B cell (primary cell): ENCODE data around the gene NCAPG2. TPM values are rescaled to one million over a fixed set of nuclear protein-coding genes. Genes with fewer than 3 reads are reported as not detected.

Source experiments
- ATAC-seq: fragments of 200-7000 bp; cut with Tn5 transposase; one replicate; pipeline ENCODE4 v1.10.0; 2021; ENCODE audit warnings: low read depth, mild to moderate bottlenecking, moderate number of reproducible peaks, moderate library complexity
- CTCF ChIA-PET: fragments of 350-600 bp; sonication (Branson Sonifier 250); formaldehyde crosslinking; loops from one replicate; lab custom pipeline; 2021; ENCODE audit warnings: antibody characterized with exemption, inconsistent platforms; lab: Charles Lee
- POLR2A ChIA-PET: fragments of 350-600 bp; sonication (Branson Sonifier 250); formaldehyde crosslinking; loops from one replicate; lab custom pipeline; 2021; ENCODE audit warnings: antibody characterized with exemption; lab: Charles Lee
- DNase-seq: peaks from one replicate; pipeline ENCODE4 v3.0.0; 2013
- H2AFZ ChIP-seq: 2 replicates; pipeline ENCODE4 v1.6.1; 2012; ENCODE audit warnings: mild to moderate bottlenecking, low read depth, low read length; ENCODE audit not compliant: insufficient read depth, poor library complexity, severe bottlenecking
- H3K27ac ChIP-seq, 2 donors: 1 replicate in 1 of 2; 2 replicates in 1 of 2; pipeline ENCODE4 v1.5.1; 2012 to 2013; ENCODE audit warnings: low read length in 2 of 2, mild to moderate bottlenecking in 2 of 2, moderate library complexity in 1 of 2
- H3K27me3 ChIP-seq, 4 experiments: fragments of 200-600 bp in 1 of 4; sonication (generic) in 1 of 4; replicated peaks in 1 of 4; 1 replicate in 2 of 4; 2 replicates in 2 of 4; pipeline versions ENCODE4 v1.6.1 to v1.7.0; 2013 to 2016; ENCODE audit warnings: low read length in 3 of 4, mild to moderate bottlenecking in 2 of 4, mixed read lengths in 1 of 4, moderate library complexity in 1 of 4; ENCODE audit not compliant: insufficient read depth in 4 of 4, control insufficient read depth in 3 of 4; ENCODE audit errors: control extremely low read depth in 1 of 4
- H3K36me3 ChIP-seq, 2 experiments: replicated peaks in 1 of 2; 1 replicate in 1 of 2; 2 replicates in 1 of 2; pipeline versions ENCODE4 v1.6.1 to v1.7.1; 2013; ENCODE audit warnings: low read length in 1 of 2; ENCODE audit not compliant: insufficient read depth in 2 of 2, control insufficient read depth in 1 of 2; ENCODE audit errors: control extremely low read depth in 1 of 2, extremely low read depth in 1 of 2
- H3K4me1 ChIP-seq, 2 donors: fragments of 200-600 bp in 1 of 2; sonication (generic) in 1 of 2; 1 replicate in 1 of 2; 2 replicates in 1 of 2; pipeline versions ENCODE4 v1.5.1 to v1.6.1; 2013 to 2017; ENCODE audit warnings: low read length in 2 of 2; ENCODE audit not compliant: control insufficient read depth in 2 of 2, insufficient read depth in 2 of 2
- H3K4me2 ChIP-seq: replicated peaks from 2 replicates; pipeline ENCODE3; 2012; ENCODE audit warnings: mild to moderate bottlenecking, low read depth, low read length; ENCODE audit not compliant: poor library complexity, severe bottlenecking
- H3K4me3 ChIP-seq, 5 experiments: fragments of 200-600 bp in 1 of 5; sonication (generic) in 1 of 5; 1 replicate in 3 of 5; 2 replicates in 2 of 5; pipeline versions ENCODE4 v1.5.1 to v1.7.0; 2011 to 2016; ENCODE audit warnings: low read length in 4 of 5, mild to moderate bottlenecking in 4 of 5, low read depth in 2 of 5, control low read depth in 1 of 5, moderate library complexity in 1 of 5; ENCODE audit not compliant: insufficient read depth in 1 of 5; ENCODE audit errors: control extremely low read depth in 1 of 5, extremely low read depth in 1 of 5
- H3K79me2 ChIP-seq: fragments of 200-600 bp; sonication (generic); one replicate; pipeline ENCODE4 v1.6.0; 2016; ENCODE audit warnings: low read length; ENCODE audit not compliant: control insufficient read depth, insufficient read depth
- H3K9ac ChIP-seq: fragments of 200-600 bp; sonication (generic); 2 replicates; pipeline ENCODE4 v1.6.1; 2017; ENCODE audit warnings: mild to moderate bottlenecking, low read length, moderate library complexity
- H3K9me3 ChIP-seq, 3 donors: one replicate each; pipeline versions ENCODE4 v1.6.1 to v1.7.1; 2013; ENCODE audit warnings: low read length in 2 of 3; ENCODE audit not compliant: control insufficient read depth in 2 of 3, insufficient read depth in 1 of 3; ENCODE audit errors: control extremely low read depth in 1 of 3
- H4K20me1 ChIP-seq: 2 replicates; pipeline ENCODE4 v1.6.0; 2012; ENCODE audit warnings: mild to moderate bottlenecking, low read length; ENCODE audit not compliant: insufficient read depth, control insufficient read depth, poor library complexity, severe bottlenecking
- H3K27ac Mint-ChIP-seq: one replicate; pipeline ENCODE4 v1.8.0; 2021; ENCODE audit warnings: mixed read lengths
- H3K27me3 Mint-ChIP-seq: one replicate; pipeline ENCODE4 v1.8.0; 2021; ENCODE audit warnings: mixed read lengths
- H3K4me1 Mint-ChIP-seq: one replicate; pipeline ENCODE4 v1.8.0; 2021; ENCODE audit warnings: mixed read lengths
- H3K4me3 Mint-ChIP-seq: one replicate; pipeline ENCODE4 v1.8.0; 2021; ENCODE audit warnings: mixed read lengths
- H3K9me3 Mint-ChIP-seq: one replicate; pipeline ENCODE4 v1.8.0; 2022; ENCODE audit warnings: mixed read lengths; ENCODE audit not compliant: insufficient read depth
- EZH2 ChIP-seq: IDR thresholded peaks from 2 replicates; pipeline ENCODE4 v1.6.1; 2012; ENCODE audit warnings: borderline replicate concordance, low read depth, mild to moderate bottlenecking, moderate library complexity, low read length; ENCODE audit not compliant: insufficient read depth, poor library complexity, severe bottlenecking
- WGBS: methylation state at CpG from one replicate; pipeline ENCODE4 v1.1.5; 2013; ENCODE audit warnings: missing lambda C conversion rate; ENCODE audit not compliant: insufficient coverage; 5-methylcytosine and 5-hydroxymethylcytosine counted together
- intact Hi-C: fragments of 100-400 bp; cut with micrococcal nuclease; formaldehyde crosslinking; loops from one replicate; pipeline ENCODE4 v1.10.0; 2022
- polyA plus RNA-seq: library from polyadenylated mRNA; depleted of rRNA; stranded (reverse); fragments of >200 nt; gene quantifications from 2 replicates; pipeline ENCODE4 v1.2.3, GENCODE V29; 2012
- total RNA-seq, 2 donors: library from RNA; stranded (reverse); fragments of 120-200 nt in 1 of 2; gene quantifications; 1 replicate in 1 of 2; 2 replicates in 1 of 2; pipeline versions ENCODE4 v1.2.3 to v1.2.4, GENCODE V29; 2013 to 2022
- TF ChIP-seq, protein P1 (sequence below): fragments of 200-600 bp; IDR thresholded peaks from one replicate; pipeline ENCODE4 v1.8.0; 2022; ENCODE audit warnings: antibody characterized with exemption, mild to moderate bottlenecking

NCAPG2 gene
- total and polyA plus RNA-seq, 2 donors (not counting 1 experiment from before 2014, with no cell fraction given) = 2.9 to 9.8 TPM

DNA sequence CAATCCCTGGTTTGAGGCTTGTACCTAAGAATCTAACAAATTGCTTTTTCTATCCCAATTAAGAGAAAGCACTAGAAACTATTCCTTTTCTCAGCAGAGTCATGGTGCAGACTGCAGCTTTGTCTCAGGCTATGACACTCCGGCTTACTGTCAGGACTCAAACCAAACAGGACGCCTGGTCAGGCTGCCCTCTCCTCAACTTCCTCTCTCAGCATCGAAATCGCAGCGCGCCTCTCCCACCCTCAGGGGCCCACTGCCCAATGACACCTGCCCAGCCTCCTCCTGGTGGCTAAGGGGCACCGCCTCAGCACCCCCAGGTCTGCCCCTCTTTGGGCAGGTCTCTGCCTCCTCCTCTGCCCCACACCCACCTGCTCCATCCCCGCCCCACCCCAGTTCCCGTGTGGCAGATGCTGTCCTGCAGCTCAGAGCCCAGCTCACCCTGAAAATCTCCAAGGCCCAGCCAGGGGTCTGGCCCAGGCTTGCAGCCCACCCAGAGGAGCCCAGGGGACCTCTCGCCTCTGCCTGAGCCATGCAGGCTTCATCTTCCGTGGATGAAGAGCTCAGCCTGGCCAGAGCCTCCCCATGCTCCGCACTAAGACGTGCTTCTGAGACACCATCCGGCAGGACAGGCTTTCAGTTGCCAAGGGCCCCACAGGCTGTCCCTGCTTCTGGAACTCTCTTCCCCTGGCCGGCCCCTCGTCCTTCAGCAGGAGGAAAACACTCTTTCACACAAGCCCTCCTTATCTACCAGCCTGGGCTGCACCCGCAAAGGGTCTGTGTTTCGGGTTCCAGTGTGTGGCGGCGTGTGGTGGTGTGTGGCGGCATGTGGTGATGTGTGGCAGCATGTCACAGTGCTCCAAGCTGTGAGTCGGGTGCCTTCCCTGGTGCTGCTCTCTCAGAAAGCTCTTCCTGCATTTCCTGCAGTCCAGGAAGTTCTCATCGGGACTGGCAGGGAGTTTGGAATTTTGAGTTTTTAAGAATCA lies 100.5 kb downstream of the NCAPG2 start:
- Mint-ChIP-seq H3K4me1 (peaks cover 4% of the 10 kb centered on the region), H3K4me3 (no peak overlapping the region), H3K27ac (no peak overlapping the region), H3K27me3 (no peaks in the 10 kb centered on the region), H3K9me3 (no peaks in the 10 kb centered on the region)
- H3K4me1 ChIP-seq = no peaks in the 10 kb centered on the region
- ChIA-PET POLR2A (no interaction called here), CTCF (no interaction called here)
- DNase-seq (no peak), ATAC-seq (no peak)
- no peak overlapping the region for H3K4me3 ChIP-seq
- H3K9me3 ChIP-seq = peaks cover 0 to 6% (median 0%) of the 10 kb centered on the region in 3 donors
- H3K27ac ChIP-seq = no peak overlapping the region
- 79% methylated on average over 22 of the region's 23 CpGs for WGBS
- no peak overlapping the region for H2AFZ ChIP-seq
- H3K36me3 ChIP-seq = peaks cover 0 to 2% of the 10 kb centered on the region in 2 experiments
- TF ChIP-seq, protein P1, sequence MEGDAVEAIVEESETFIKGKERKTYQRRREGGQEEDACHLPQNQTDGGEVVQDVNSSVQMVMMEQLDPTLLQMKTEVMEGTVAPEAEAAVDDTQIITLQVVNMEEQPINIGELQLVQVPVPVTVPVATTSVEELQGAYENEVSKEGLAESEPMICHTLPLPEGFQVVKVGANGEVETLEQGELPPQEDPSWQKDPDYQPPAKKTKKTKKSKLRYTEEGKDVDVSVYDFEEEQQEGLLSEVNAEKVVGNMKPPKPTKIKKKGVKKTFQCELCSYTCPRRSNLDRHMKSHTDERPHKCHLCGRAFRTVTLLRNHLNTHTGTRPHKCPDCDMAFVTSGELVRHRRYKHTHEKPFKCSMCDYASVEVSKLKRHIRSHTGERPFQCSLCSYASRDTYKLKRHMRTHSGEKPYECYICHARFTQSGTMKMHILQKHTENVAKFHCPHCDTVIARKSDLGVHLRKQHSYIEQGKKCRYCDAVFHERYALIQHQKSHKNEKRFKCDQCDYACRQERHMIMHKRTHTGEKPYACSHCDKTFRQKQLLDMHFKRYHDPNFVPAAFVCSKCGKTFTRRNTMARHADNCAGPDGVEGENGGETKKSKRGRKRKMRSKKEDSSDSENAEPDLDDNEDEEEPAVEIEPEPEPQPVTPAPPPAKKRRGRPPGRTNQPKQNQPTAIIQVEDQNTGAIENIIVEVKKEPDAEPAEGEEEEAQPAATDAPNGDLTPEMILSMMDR = no peak
- TF ChIP-seq EZH2 = no peak
- intact Hi-C loops = no loop called here
- no peaks in the 10 kb centered on the region for H3K79me2 ChIP-seq
- no peaks in the 10 kb centered on the region for H4K20me1 ChIP-seq
- H3K9ac ChIP-seq = no peak overlapping the region
- H3K4me2 ChIP-seq = no peak overlapping the region
- no peaks in the 10 kb centered on the region for H3K27me3 ChIP-seq
